Neural progenitor cell (in vitro differentiated cells): ENCODE data around the gene KCNJ14. TPM values are rescaled to one million over a fixed set of nuclear protein-coding genes. Genes with fewer than 3 reads are reported as not detected.

Experiments
- DNase-seq: peaks from one replicate; pipeline ENCODE4 v3.0.0-alpha.2; 2016; ENCODE audit warnings: low spot score
- H2AFZ ChIP-seq: fragments of 200-600 bp; sonication (generic); replicated peaks from 2 replicates; pipeline ENCODE4 v1.6.1; 2016; ENCODE audit warnings: antibody characterized with exemption
- H3F3A ChIP-seq: fragments of 200-600 bp; sonication (generic); 2 replicates; pipeline ENCODE4 v1.6.1; 2016; ENCODE audit warnings: antibody characterized with exemption, low read depth
- H3K27ac ChIP-seq: fragments of 200-600 bp; sonication (generic); 2 replicates; pipeline ENCODE4 v1.5.1; 2016; ENCODE audit warnings: mild to moderate bottlenecking
- H3K27me3 ChIP-seq: fragments of 200-600 bp; sonication (generic); 2 replicates; pipeline ENCODE4 v1.6.1; 2016; ENCODE audit warnings: mild to moderate bottlenecking, moderate library complexity
- H3K36me3 ChIP-seq: fragments of 200-600 bp; sonication (generic); 2 replicates; pipeline ENCODE4 v1.5.1; 2016
- H3K4me1 ChIP-seq: fragments of 200-600 bp; sonication (generic); 2 replicates; pipeline ENCODE4 v1.6.1; 2016; ENCODE audit warnings: mixed run types
- H3K4me2 ChIP-seq: fragments of 200-600 bp; sonication (generic); 2 replicates; pipeline ENCODE4 v1.6.1; 2016
- H3K4me3 ChIP-seq: fragments of 200-600 bp; sonication (generic); 2 replicates; pipeline ENCODE4 v1.5.1; 2016
- H3K79me2 ChIP-seq: fragments of 200-600 bp; sonication (generic); 2 replicates; pipeline ENCODE4 v1.6.1; 2016; ENCODE audit warnings: low read depth
- H3K9ac ChIP-seq: fragments of 200-600 bp; sonication (generic); 2 replicates; pipeline ENCODE4 v1.6.1; 2016
- H3K9me3 ChIP-seq: fragments of 200-600 bp; sonication (generic); 2 replicates; pipeline ENCODE4 v1.5.1; 2016; ENCODE audit warnings: low read depth
- H4K20me1 ChIP-seq: fragments of 200-600 bp; sonication (generic); 2 replicates; pipeline ENCODE4 v1.6.1; 2016; ENCODE audit warnings: low read depth
- H3K27ac Mint-ChIP-seq: 3 replicates; pipeline ENCODE4 v1.8.0; 2021; ENCODE audit warnings: mixed read lengths
- H3K27me3 Mint-ChIP-seq: 2 replicates; pipeline ENCODE4 v1.8.0; 2022; ENCODE audit warnings: low read depth, mild to moderate bottlenecking, inconsistent platforms, moderate library complexity, mixed read lengths; ENCODE audit not compliant: insufficient read depth
- H3K36me3 Mint-ChIP-seq: 3 replicates; pipeline ENCODE4 v1.8.0; 2021; ENCODE audit warnings: mixed read lengths
- H3K4me1 Mint-ChIP-seq: 3 replicates; pipeline ENCODE4 v1.8.0; 2021; ENCODE audit warnings: mixed read lengths
- H3K4me3 Mint-ChIP-seq: 3 replicates; pipeline ENCODE4 v1.8.0; 2021; ENCODE audit warnings: mild to moderate bottlenecking, moderate library complexity, mixed read lengths
- H3K9me3 Mint-ChIP-seq: 3 replicates; pipeline ENCODE4 v1.8.0; 2020; ENCODE audit warnings: mixed read lengths
- CTCF ChIP-seq: fragments of 200-600 bp; sonication (generic); IDR thresholded peaks from 2 replicates; pipeline ENCODE4 v1.5.1; 2017; ENCODE audit warnings: antibody characterized with exemption, mild to moderate bottlenecking
- EZH2 ChIP-seq: fragments of 200-600 bp; sonication (generic); IDR thresholded peaks from 2 replicates; pipeline ENCODE4 v1.6.1; 2017; ENCODE audit warnings: antibody characterized with exemption, mild to moderate bottlenecking, moderate library complexity
- EZH2phosphoT487 ChIP-seq: fragments of 200-600 bp; sonication (generic); IDR thresholded peaks from 2 replicates; pipeline ENCODE4 v1.6.1; 2017; ENCODE audit warnings: antibody characterized with exemption
- total RNA-seq: library from RNA; depleted of rRNA; stranded (reverse); fragments of >200 nt; gene quantifications from 2 replicates; pipeline ENCODE4 v1.2.3, GENCODE V29; 2015; ENCODE audit warnings: low replicate concordance

KCNJ14 gene
- total RNA-seq, 1 donor from 2014 or later: 0.69 TPM

GRCh38 chr19:48443731-48444128, 11.6 kb upstream of the KCNJ14 start:
- Histone ChIP-seq H4K20me1 (no peaks in the 10 kb centered on the region), H3K9me3 (no peaks in the 10 kb centered on the region), H3K4me1 (peaks cover 11% of the 10 kb centered on the region), H3K27me3 (peaks cover 37% of the 10 kb centered on the region), H3K36me3 (peaks cover 5% of the 10 kb centered on the region), H3K4me2 (peak overlapping the region; percentile 98), H3K79me2 (peaks cover 18% of the 10 kb centered on the region), H3K9ac (no peak overlapping the region), H3K27ac (no peak overlapping the region), H2AFZ (no peak overlapping the region), H3K4me3 (peak overlapping the region; percentile 89), H3F3A (peaks cover 22% of the 10 kb centered on the region)
- Mint-ChIP-seq H3K9me3 (peaks cover 6% of the 10 kb centered on the region), H3K27me3 (peaks cover 2% of the 10 kb centered on the region), H3K4me3 (no peak overlapping the region), H3K4me1 (peaks cover 15% of the 10 kb centered on the region), H3K36me3 (peaks cover 14% of the 10 kb centered on the region), H3K27ac (no peak overlapping the region)
- DNase-seq: no peak
- TF ChIP-seq EZH2 (peak; percentile 87), EZH2phosphoT487 (peak; percentile 77), CTCF (no peak)

- peak overlapping the region; percentile 89 for H3K4me3 ChIP-seq
- TF ChIP-seq EZH2 (peak; percentile 69), EZH2phosphoT487 (peak; percentile 25), CTCF (no peak)
- Mint-ChIP-seq H3K27me3 (peaks cover 2% of the 10 kb centered on the region), H3K36me3 (peaks cover 14% of the 10 kb centered on the region), H3K4me1 (peaks cover 15% of the 10 kb centered on the region), H3K4me3 (peak overlapping the region; percentile 90), H3K9me3 (peaks cover 6% of the 10 kb centered on the region), H3K27ac (peak overlapping the region; percentile 98)
- H2AFZ ChIP-seq: peak overlapping the region; percentile 94
- H3K4me1 ChIP-seq: peaks cover 11% of the 10 kb centered on the region
- no peaks in the 10 kb centered on the region for H3K9me3 ChIP-seq
- H3K9ac ChIP-seq: no peak overlapping the region
- peaks cover 5% of the 10 kb centered on the region for H3K36me3 ChIP-seq
- H3K4me2 ChIP-seq: peak overlapping the region; percentile 98
- H3K79me2 ChIP-seq: peaks cover 18% of the 10 kb centered on the region
- DNase-seq: no peak
- H3F3A ChIP-seq: peaks cover 22% of the 10 kb centered on the region
- no peak overlapping the region for H3K27ac ChIP-seq
- H3K27me3 ChIP-seq: peaks cover 37% of the 10 kb centered on the region
- H4K20me1 ChIP-seq: no peaks in the 10 kb centered on the region
These were observed 11.0 kb upstream of the KCNJ14 start for GRCh38 chr19:48444129-48444935.

GRCh38 chr19:48444936-48445200, 10.5 kb upstream of the KCNJ14 start:
- H3K27ac ChIP-seq: no peak overlapping the region
- TF ChIP-seq EZH2phosphoT487 (no peak), EZH2 (no peak), CTCF (no peak)

More at GRCh38 chr19:48444936-48445200, 10.5 kb upstream of the KCNJ14 start:
- Histone ChIP-seq H3K79me2 (peaks cover 18% of the 10 kb centered on the region), H4K20me1 (no peaks in the 10 kb centered on the region), H2AFZ (peak overlapping the region; percentile 94), H3K9me3 (no peaks in the 10 kb centered on the region), H3K36me3 (peaks cover 5% of the 10 kb centered on the region), H3K4me2 (peak overlapping the region; percentile 98), H3K27me3 (peaks cover 37% of the 10 kb centered on the region), H3K9ac (no peak overlapping the region), H3K4me3 (peak overlapping the region; percentile 89), H3K4me1 (peaks cover 11% of the 10 kb centered on the region), H3F3A (peaks cover 22% of the 10 kb centered on the region)
- Mint-ChIP-seq H3K9me3 (peaks cover 6% of the 10 kb centered on the region), H3K4me3 (peak overlapping the region; percentile 90), H3K36me3 (peaks cover 14% of the 10 kb centered on the region), H3K27me3 (peaks cover 2% of the 10 kb centered on the region), H3K4me1 (peaks cover 15% of the 10 kb centered on the region), H3K27ac (peak overlapping the region; percentile 98)
- no peak for DNase-seq
